Pons (tissue), 1 donor: ENCODE results near the gene STX18.

Experiments
- DNase-seq: peaks from one replicate; pipeline ENCODE4 v3.0.0-alpha.2; 2016; ENCODE audit warnings: low spot score

The STX18 gene

GRCh38 chr4:4398430-4398829 is 143.4 kb downstream of the STX18 start:
- DNase-seq: no peak

GRCh38 chr4:4397441-4397819 is 144.4 kb downstream of the STX18 start:
- DNase-seq: no peak

DNA sequence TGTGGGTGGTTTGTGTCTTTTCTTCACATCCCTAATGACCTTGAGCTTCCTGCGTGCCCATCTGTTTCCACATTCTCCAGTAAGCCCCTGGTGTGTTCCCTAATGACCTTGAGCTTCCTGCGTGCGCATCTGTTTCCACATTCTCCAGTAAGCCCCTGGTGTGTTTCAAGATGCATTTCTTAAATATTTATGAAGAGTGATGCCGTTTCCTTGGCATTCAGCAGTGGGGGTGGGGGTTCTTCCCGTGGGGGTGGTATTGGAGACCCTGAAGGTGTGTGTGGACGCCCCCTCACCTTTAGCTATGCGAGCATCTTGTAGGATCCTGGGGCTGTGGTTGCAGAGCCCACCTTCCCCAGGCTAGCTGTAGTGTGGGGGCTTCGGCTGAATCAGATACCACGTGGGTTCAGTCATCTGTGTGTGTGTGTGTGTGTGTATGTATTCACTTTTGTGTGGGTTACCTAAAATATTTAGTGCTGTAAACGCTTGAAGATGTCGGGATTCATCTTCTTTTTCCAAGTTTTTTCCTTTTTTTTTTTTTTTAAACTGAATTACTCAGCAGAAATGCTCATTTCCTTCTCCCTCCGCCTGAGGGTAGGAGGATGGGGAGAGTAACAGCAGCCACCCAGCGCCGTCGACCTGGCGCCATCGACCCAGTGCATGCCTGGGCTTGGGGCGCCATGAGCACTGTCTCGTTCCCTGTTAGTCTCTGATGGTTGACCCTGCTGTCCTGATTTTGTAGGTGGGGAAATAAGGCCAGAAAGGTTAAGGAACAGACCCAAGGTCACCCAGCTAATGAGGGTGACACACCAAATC is 145.0 kb downstream of the STX18 start:
- no peak for DNase-seq

- DNase-seq: peak; percentile 12
Measured at GRCh38 chr4:4395849-4396627, 145.8 kb downstream of the STX18 start.

DNA sequence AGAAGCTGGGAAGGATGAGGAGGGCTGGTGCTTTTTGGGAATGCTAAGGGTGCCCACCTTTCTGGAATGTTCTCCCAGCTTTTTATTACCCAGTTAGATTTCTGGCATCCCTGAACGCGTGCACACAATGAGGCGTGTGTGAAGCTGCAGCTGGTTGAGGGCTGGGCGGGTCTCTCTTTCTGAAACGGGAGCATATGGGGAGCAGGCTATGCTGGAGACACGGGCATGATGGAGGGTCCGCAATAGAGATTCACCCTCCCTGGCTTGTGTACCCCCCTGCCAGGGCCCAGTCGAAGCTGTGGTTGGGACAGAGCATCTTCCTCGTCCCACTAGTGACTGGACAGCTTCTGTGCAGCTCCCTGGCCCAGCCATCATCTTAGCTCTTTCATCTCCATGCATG is 146.5 kb downstream of the STX18 start:
- no peak for DNase-seq

DNA sequence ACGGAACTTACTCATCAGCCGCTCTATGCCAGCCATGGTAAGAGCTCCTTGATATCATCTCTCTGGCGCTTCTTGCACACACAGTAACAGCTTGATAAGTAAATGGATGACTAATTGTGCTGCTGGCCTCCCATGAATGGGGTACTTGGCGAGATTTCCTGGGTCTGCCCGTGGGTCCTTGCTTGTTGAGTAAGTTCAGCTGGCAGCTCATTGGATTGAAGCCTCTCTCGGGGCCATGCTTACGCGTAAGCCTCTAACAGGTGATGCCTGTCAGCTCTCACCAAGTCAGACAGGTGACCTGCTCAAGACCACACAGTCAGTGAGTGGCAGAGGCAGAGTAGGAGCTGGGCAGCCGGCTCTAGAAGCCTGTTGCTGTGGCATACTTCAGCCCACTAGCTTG is 147.2 kb downstream of the STX18 start:
- DNase-seq: no peak

DNA sequence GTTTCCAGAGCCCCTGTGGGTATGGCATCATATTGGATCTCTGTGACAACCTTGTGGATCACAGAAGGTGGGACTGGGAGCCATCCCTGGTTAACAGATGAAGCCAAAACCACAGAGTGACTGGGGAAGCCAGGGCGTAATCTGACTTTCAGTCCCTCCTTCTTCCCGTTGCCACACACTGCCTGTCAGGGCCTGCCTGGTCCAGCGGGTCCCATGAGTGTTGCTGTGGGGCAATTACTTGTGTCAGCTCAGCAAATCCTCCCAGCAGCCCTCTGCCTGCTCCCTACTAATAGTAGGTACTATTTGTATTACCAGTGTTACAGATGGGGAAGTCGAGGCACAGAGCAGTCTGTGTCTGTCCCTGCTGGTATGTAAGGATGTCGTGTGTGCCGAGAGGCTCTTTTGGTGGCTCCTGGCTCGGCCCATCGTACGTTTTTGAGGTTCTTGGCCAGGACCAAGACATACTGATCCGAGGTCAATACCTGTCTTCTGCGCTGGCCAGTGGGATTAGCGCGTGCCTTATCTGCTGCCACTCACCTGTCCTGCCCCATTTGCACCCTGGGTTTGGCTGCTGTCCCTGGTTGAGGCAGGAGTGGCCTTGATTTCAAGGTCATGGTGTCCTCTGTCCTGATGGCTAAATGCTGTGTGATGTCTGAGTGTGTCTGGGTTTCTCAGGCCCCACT is 149.2 kb downstream of the STX18 start:
- DNase-seq: no peak

GRCh38 chr4:4391866-4392265 is 150.0 kb downstream of the STX18 start:
- DNase-seq: no peak

- no peak for DNase-seq
Measured at GRCh38 chr4:4390515-4391240, 151.2 kb downstream of the STX18 start.

- no peak for DNase-seq
Measured at GRCh38 chr4:4390046-4390445, 151.8 kb downstream of the STX18 start.

DNA sequence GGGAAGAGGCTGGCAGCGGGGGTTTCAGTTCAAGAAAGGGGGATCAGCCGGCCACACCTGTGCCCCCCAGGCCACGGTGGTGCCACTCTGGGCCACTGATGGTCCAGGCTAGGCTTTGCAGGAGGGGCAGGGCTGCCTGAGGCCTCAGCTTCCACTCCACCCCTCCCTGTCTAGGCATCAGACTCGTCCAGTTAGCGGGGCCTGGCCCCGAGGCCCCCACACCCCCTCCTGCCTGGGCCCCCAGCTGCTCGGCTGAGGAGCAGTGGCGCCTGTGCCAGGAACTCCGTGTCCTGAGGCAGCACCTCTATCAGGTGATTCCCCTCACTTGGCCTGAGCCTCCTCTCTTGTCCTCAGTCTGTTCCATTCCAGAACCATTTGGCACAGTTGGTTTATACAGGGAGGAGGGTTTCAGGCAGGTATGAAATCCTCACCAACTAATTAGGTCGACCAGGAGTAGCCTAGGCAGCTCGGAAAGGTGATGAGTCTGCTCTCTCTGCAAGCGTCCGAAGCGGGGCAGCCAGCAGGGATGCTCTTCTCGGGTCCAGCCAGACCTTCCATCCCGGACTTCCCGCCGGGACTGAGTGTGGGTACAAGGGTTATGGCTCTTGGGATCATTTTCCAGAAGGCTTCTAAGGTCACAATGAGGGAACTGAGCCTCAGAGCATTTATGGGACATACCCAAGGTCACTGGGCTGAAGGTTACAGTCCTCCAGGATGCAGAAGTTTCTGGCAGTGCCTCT is 152.8 kb downstream of the STX18 start:
- DNase-seq: no peak

DNA sequence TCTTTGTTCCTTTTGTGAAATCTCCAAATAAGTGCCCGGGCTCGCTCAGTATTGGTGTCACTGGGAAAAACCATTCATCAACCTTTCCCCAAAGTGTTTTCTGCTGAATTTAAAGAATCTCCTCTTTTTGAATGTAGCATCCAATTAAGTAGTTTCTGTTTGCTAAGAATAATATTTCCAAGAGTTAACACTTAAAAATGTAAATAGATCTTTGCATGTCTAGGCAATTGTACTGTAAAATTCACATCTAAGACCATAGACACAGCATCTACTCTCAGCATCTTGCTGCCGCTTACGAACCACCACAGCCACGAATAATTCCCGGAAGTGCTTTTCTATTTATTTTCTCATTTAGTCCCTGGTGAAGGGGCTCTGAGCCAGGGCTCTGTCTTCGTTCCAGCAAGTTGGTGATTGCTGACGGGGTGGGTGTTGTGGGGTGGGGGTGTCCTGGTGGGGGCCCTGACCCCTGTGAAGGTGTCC is 153.5 kb downstream of the STX18 start:
- DNase-seq: no peak

GRCh38 chr4:4387531-4388310 is 154.1 kb downstream of the STX18 start:
- no peak for DNase-seq

GRCh38 chr4:4386736-4387392 is 155.0 kb downstream of the STX18 start, which contains the start of gene NSG1:
Gene NSG1, plus strand, starts transcription at chr4:4387102. Its CDS starts 528 bp downstream, at chr4:4387630.
- no peak for DNase-seq

DNA sequence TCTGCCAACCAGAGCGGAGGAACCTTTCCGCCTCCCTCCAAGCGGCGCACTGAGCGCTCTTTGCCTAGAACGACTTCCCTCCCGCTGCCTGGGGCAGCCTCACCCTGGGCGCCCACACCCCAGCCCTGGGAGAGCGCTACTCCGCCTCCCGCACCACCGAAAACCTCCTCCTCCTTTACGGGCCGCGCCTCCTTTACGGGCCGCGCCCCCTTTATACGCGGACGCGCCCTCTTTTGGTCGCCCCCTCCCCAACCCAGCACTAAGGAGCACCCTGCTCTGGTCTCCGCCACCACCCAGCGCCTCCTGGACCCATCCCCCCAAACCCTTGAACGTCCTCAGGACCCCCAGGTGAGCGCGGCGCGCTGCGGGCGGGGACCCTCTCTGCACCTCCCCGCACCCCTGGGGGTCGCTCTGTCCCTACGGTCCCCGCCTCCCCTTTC is 155.5 kb downstream of the STX18 start:
- DNase-seq: no peak

DNA sequence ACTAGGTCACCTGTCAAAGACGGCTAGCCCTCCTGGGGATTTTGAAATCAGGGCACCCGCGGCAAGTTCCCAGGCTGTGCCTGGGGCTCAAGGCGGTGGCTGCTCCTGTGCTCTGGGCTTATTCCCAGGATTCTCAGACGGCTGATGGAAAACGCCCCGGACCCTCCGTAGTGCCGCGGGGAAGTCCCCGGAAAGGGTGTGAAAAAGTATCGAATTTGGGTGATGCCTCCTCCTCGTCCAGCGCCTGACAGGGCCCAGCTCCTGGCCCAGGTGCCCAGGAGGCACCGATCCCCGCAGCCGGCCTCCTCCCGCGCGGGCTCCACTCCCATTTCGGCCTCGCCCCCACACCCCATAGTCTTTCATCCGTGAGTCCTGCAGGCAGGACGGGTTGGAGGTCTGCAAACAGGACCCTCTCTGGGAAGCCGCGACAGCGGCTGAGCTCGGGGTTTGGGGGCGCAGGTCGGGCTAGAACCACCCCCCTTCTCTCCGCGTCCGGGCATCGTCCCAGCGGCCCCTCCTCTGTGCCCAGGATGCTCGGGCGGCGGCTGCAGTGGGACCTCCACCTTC is 156.0 kb downstream of the STX18 start:
- no peak for DNase-seq

DNA sequence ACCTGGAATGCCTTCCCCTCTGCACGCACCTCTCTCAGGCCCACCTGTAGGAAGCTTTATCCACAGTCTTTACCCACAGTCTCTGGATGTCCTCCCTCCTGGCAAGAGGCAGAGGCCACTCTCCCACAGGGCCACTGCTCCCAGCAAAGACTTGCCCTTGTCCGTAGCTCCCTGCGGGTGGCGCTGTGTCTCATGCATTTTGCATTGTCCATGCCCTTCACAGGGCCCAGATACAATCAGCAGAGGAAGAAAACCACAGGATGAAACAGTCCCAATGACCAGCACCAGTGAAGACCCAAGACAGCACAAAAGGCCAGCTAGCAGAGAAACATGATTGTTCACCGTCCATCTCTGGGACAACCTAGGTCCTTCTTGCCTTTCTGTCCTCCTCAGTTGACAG is 157.0 kb downstream of the STX18 start:
- DNase-seq: peak; percentile 11

DNA sequence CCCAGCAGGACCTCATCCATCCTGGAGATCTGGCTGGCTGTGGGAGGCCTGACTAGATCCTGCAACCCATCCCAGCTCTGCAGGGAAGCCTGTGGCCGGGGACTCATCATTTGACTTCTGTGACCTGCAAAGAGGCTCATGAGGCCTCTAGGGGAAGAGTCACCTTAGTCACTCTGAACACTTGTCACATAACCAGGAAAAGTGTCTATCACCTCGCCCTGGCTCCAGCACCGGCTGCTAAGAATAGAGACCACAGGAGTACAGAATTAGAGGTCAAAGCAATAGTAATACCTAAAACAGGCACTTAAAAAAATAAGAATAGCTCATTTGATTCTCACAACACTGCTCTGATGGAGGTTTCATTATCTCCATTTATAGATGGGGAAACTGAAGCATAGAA is 158.8 kb downstream of the STX18 start:
- no peak for DNase-seq

GRCh38 chr4:4379540-4380087 is 162.2 kb downstream of the STX18 start:
- no peak for DNase-seq
